ENCODE data around the gene SNX2.
"Not testable (repeated sequence)": the region's sequence is repeated elsewhere in the genome, so short reads cannot be mapped to it uniquely, and the experiment has no call there.

SNX2 gene

GRCh38 chr5:122774861-122775549 lies at the start of gene SNX2:
SNX2 (plus strand) TSS chr5:122775080; CDS start chr5:122775104, 24 bp downstream.
- peak; percentile 70 to 84 for DNase-seq

DNA sequence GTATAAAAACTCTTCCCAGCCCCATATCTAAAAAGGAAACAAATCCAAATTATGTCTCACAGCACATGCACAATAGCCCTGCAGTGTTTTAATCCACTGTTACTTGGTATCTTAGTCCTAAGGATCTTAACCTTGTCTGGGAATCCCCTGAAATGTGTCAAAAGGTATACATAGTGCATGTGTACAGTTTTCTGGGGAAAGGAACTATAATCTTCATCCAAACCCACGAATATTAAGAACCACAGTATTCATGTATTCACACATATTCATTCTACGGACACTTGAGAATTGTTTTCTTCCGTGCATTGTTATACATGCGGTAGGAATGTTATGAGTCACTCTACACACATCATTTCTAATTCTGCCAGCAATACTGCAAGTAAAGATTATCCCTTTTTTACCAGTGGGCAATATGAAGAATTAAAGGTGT lies 47.8 kb upstream of the SNX2 start:
- no peak for DNase-seq

DNA sequence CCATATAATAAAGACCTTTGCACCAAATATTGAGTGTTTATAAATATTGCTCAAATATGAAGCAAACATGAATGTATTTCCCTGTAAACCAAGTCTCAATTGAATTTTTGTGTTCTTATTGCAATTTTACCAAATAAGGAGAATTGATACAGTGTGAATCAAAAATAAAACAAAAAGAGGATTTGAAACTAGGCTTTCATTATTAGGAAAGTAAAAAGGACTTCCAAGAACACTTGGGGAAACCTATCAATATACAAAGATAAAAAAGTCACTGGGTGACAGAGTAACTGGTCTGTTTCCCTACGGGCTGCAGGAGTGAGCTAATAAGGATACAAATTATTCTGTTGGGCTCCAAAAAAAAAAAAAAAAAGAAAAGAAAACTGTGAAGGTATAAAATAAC lies 44.8 kb upstream of the SNX2 start:
- no peak for DNase-seq

DNA sequence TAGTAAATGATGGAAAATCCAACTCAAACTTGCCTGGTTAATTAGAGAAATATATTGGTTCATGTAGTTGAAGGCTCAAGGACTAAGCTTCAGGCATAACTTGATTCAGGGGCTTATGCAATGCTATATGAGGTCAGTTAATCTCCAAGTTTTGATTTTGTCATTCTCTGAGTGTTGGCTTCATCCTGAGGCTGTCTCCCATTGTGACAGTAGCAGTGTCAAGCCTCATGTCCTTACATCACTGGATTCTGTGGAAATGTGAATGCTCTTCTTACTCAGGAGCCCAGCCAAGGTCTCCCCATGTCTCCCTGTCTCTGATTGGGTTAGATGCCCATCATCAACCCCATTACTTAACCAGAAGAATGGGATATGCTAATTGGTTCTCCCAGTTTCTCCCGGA lies 44.4 kb upstream of the SNX2 start:
- DNase-seq: no peak

- no peak for DNase-seq
Measured at GRCh38 chr5:122736086-122736845, 38.6 kb upstream of the SNX2 start.

DNA sequence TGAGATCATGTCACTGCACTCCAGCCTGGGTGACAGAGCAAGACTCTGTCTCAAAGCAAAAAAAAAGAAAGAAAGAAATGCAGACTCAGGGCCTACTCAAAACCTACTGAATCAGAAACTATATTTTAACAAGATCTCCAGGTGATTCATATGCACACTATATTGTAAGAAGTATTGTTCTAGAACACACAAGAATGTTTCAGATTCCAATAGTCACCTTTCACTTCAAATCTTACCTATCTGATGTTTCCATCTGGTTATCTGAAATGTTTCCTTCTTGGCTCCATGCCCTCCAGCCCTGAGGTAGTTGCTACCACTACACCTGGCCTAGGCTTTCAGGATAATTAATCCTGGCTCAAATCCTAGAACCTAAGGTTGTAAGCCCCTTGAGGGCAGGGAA lies 36.8 kb upstream of the SNX2 start:
- no peak for DNase-seq

DNA sequence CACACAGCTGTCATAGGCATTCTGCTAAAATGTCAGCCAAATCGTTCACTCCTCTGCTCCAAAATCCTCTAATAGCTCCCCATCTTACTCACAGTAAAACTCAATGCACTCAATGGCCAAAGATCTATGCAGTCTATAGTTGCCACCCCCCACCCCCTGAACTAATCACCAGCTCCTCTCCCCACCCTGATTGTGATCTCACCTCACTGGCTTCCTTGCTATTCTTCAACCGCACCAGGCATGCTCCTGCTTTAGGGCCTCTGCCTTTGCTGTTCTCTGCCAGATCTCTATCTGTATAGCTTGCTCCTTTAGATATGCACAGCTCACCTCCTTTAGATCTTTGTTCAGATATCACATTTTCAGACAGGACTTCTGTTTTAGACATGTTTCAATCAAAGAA lies 33.2 kb upstream of the SNX2 start:
- DNase-seq: no peak

GRCh38 chr5:122743261-122743660 lies 31.6 kb upstream of the SNX2 start:
- no peak for DNase-seq

DNA sequence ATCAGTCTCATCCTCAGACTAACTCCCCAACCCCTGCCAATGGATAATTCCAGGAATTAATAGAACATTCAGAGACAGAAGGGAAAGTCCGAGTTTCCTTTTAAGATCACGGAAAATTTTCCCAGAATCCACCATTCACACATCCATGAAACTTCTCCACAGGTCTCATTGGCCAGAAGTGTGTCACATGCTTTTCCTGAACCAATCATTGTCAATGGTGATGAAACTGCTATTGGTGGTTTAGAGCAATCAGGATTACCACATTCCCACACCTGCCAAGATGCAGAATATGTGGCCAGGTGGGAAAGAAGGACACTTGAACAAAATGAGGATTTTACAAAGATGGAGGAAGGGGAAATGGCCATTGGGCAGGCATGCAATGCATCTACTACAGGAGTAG lies 29.3 kb upstream of the SNX2 start:
- DNase-seq: no peak

GRCh38 chr5:122749886-122750285 lies 25.0 kb upstream of the SNX2 start:
- DNase-seq: no peak

- no peak for DNase-seq
Measured at GRCh38 chr5:122751293-122751782, 23.5 kb upstream of the SNX2 start.

DNA sequence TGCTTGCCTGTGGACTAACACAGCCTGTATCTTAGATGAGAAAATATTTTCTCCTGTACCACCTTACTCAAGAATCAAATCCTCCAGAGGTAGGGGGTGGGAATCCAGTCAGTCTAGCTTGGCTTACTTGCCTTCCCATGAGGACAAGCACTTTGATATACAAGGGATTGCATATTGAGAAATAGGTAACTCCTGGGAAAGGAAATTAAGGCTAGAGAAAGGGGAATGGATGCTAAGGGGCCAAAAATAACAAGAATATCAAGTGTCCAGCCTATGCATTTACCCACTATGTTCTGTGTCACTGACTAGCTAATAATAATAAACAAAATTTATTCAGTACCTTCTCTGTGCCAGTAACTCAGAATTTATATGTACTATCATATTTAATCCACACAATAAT lies 21.4 kb upstream of the SNX2 start:
- no peak for DNase-seq

DNA sequence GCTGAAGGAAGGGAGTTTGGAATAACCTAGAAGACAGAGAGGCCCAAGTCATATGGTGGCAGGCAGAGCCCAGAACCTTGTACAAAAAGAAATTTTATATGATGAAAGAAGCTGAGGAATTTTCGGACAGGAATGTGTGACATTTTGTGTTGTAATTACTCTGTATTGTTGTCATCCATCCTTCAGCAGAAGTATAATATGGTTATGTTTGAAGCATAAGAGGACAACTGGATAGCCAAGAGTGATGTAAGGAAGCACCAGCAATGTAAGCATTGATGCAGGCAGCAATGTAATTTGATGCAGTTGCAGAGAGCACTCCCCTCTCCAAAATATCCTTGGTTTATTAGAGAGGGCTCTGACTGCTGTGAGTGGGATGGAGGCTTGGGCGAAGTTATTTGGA lies 19.1 kb upstream of the SNX2 start:
- no peak for DNase-seq

DNA sequence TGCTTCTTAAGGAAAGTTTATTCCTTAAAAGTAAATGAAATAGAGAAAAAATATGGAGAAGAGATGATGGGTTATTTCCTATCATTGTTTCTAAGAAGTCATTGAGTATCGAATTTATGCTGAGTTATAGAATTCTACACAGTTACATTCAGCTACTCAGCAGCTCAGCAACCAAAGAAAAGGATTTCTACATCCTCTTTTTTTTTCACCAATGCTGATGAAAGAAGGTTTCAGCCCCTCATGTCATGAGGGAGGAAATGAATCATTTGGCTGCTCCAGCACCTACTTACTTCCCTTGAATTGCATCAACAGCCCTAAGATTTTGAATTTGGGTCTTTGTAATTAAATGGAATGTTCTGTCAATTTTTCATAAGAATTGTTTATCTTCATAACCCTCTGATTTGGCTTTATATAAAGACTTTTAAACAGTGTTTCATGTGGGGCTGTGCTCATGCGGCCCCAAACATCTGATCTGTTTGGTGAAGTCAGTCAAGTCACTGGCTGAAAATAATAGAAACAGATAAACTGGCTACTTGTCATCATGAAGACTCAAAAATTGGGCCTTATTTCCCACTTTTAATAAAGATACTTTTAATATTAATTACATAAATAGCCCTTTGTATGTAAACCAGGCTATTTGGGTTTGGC lies 18.5 kb upstream of the SNX2 start:
- DNase-seq: no peak

GRCh38 chr5:122757285-122757684 lies 17.6 kb upstream of the SNX2 start:
- no peak for DNase-seq

DNA sequence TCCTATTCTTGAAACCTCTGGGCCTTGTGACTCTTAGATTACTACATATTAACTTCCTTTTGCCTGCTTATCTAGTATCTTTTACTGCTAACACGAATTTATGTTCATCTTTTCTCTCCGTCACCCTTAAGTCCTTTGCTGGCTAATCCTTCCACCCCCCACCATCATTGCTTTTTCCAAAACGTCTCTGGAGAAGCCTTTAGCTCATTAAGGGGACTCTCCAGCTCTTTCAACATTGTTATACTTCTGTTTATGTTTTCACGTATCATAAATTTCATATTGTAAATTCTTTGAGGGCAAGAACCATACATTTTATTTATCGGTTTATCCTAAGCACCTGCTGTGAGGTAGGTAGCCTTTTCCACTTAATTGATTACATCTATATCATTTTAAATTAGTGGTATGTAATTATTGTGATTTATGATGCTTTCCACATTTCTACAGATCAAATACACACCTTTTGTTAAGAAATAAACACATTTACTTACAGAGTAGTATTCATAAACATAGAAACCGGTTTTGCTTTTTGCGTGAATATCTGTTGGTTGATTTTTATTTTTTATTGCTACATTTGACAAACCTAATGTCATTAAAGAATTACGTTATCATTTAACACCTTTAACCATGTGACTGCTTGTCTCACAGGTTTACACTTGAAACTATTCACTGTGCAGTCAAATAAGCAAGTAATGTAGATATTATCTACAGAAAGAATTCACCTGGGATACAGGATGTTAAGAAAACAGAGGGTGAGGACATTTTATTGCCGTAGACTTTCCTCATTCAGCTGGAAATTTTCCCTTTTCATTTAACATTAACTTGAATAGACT lies 15.4 kb upstream of the SNX2 start:
- DNase-seq: no peak

- no peak for DNase-seq
Measured at GRCh38 chr5:122760236-122760635, 14.6 kb upstream of the SNX2 start.

DNA sequence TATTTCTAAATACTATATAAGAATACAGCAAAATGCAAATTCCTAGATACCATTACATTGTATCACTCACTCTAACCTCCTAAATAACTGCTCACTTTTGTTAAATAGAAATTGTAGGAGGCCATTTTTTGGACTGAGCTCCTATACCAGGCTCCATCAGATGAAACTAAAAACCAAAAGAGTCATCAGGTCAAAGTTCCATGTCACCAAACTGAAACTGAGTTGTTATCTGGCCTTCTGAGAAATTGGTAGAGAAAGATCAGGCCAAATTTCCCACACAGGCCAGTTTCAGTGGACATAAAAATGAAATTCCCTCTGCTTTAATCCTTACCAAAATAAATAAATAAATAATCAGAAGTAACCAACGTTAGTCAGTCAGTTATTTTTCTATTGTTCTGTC lies 13.8 kb upstream of the SNX2 start:
- no peak for DNase-seq

GRCh38 chr5:122761896-122762295 lies 13.0 kb upstream of the SNX2 start:
- not testable (repeated sequence) for DNase-seq

- DNase-seq: no peak
Measured at GRCh38 chr5:122766130-122766529, 8.8 kb upstream of the SNX2 start.

GRCh38 chr5:122770477-122770876 lies 4.4 kb upstream of the SNX2 start:
- no peak for DNase-seq

GRCh38 chr5:122772446-122772845 lies 2.4 kb upstream of the SNX2 start:
- DNase-seq: no peak

- DNase-seq: no peak
Measured at GRCh38 chr5:122773619-122774018, 1.3 kb upstream of the SNX2 start.

Measured in NCI-H524 (cell line).